Right ventricle myocardium inferior (tissue), 1 donor: ENCODE results near the gene SLC25A48. TPM values are rescaled to one million over a fixed set of nuclear protein-coding genes. Genes with fewer than 3 reads are reported as not detected.
"Not testable (repeated sequence)": the region's sequence is repeated elsewhere in the genome, so short reads cannot be mapped to it uniquely, and the experiment has no call there.

Experiments used
- ATAC-seq: fragments of 200-7000 bp; cut with Tn5 transposase; one replicate; pipeline ENCODE4 v1.9.1; 2020; ENCODE audit warnings: mild to moderate bottlenecking, moderate library complexity
- DNase-seq: peaks from one replicate; pipeline ENCODE4 v3.0.0; 2021; ENCODE audit errors: missing footprints
- intact Hi-C: fragments of 100-400 bp; cut with DNase I; formaldehyde crosslinking; loops from one replicate; pipeline ENCODE4 v1.11.0; 2022
- total RNA-seq: library from RNA; stranded (reverse); fragmentation: NEBNext Ultra II Directional; extraction: Animal tissue kit (Norgen Biotek cat#: 25700); gene quantifications from one replicate; pipeline ENCODE4 v1.2.1, GENCODE V29; 2021
- donor health status: DM: no; HTN: yes; CAD: no; lungs with severe emphysema.

Gene SLC25A48
- total RNA-seq, 1 donor from 2014 or later, result not detected

DNA sequence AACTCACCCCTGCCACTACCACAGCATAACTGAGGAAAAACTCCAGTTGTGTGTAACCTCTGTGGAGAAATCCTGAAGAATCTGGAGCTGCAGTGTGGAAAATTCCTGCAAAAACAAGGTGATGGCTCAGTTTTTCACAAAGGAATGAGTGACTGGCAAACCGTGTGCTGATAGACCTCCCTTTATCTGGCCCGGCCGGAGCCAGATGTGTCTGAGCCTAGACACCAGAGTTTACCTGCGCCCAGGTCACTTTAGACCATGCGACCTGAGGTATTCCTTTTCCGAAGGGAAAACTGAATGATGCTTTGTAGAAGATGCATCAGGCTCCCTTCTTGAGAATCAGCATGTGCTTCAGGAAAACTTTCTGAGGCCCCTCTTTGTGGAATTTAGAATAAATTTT lies 16.2 kb downstream of the SLC25A48 start:
- intact Hi-C loops, result no loop called here
- ATAC-seq, result no peak
- no peak for DNase-seq

DNA sequence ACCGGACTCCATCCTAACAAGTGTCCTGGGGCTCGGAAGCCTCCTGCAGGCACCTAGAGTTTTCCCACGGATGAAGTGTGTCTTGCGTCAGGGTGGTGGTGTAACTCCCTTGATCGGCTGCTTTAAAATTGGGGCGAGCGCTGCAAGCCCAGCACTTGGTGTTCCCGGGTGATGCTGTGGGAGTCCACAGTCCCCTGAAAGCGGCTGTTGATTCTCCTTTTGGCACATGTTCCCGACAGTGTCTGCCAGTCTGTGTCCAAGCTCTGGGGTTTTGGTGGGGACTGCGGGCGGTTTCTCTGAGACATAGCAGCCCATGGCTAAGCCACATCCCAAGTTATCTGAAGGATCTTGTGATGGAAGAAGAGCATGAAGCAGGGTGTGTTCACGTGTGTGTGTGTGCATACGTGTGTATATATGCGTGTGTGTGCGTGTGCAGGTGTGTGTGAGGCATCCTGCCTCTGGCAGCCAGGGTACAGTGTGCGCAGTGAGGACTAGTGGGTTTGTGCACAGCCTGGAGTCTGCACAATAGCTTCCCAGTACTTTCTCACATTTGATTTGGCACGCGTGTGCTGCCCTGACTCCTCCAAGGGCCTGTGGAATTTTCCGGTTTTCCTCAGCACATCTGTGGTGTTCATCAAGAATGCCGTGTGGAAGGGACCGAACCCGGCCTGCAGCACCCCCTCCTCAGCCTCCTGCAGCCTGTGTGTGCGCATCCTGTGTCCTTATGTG lies 16.9 kb downstream of the SLC25A48 start:
- ATAC-seq (no peak), DNase-seq (no peak)
- intact Hi-C loops, result no loop called here

DNA sequence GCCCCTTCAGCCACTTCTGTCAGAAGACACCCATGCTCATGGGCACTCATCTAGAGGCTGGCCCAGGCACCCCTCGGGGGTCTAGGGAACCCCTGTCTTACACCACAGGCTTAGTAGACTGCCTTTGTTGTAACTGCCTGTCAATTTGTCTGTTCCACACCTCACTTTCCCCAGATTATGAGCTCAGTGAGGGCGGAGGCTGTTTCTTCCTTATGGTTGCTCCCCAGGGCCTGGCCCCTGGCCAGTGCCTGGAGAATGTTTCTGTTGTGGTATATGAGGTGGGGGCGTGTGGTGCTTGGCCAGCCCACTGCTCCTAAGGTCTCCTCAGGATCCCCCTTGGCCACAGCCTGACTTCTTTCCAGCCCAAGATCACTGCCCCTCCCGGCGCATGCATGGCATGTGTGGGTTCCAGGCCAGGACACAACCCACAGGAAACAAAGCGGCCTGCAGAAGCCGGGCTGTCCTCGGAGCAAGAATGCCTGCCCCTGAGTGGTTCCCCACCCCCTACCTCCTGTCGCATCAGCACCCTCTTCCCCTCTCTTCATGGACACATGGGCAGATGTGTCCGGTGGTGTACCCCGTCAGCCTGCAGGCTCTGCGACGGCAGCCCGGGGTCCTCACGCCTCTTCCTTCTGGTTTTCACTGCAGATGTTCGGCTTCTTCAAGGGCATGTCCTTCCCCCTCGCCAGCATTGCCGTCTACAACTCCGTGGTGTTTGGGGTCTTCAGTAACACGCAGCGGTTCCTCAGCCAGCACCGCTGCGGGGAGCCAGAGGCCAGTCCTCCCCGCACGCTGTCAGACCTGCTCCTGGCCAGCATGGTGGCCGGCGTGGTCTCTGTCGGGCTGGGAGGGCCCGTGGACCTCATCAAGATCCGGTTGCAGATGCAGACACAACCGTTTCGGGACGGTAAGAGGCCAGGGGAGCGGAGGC lies 17.7 kb downstream of the SLC25A48 start:
- no peak for ATAC-seq
- intact Hi-C loops, result no loop called here

DNA sequence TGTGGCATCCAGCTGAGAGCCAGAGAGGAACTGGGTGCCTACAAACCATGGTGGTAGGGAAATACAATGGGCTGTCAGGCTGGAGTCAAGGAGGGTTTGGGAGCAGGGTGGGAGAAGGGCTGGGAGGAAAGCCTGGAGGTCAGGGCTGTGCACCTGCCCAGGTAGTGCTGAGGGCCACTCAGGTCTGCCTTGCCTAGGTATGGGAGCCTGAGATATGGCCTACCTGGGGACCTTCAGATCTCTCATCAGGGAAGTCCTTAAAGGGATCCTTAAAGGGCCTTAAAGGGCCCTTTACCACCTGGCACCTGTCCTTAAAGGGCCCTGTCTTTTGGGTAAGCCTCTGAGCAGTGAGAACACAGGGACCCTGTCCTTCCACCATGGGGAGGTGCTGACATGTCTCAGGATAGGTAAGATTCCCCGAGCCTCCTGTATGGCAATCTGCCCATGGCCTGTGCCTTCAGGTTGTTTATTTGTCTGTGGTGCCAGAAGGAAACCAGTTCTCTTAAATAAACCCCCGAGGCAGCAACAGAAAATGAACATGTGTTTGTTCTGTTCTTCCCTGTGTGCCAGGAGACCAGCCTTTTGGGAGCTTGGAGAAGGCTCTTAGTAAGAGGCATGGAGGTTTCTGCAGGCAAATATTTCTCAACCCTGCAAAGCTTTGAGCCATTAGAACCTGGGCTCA lies 23.3 kb downstream of the SLC25A48 start:
- DNase-seq, result peak; percentile 26

More for the DNA sequence above, 17.7 kb downstream of the SLC25A48 start:
- peak; percentile 51 for DNase-seq

GRCh38 chr5:135859186-135859585 lies 24.7 kb downstream of the SLC25A48 start:
- intact Hi-C loops, ATAC-seq: not testable (repeated sequence)

More for the DNA sequence above, 23.3 kb downstream of the SLC25A48 start:
- intact Hi-C loops, result no loop called here
- ATAC-seq, result no peak

GRCh38 chr5:135859641-135860040 lies 25.2 kb downstream of the SLC25A48 start:
- DNase-seq (no peak), ATAC-seq (no peak)
- intact Hi-C loops, result no loop called here

More at GRCh38 chr5:135859186-135859585, 24.7 kb downstream of the SLC25A48 start:
- not testable (repeated sequence) for DNase-seq

DNA sequence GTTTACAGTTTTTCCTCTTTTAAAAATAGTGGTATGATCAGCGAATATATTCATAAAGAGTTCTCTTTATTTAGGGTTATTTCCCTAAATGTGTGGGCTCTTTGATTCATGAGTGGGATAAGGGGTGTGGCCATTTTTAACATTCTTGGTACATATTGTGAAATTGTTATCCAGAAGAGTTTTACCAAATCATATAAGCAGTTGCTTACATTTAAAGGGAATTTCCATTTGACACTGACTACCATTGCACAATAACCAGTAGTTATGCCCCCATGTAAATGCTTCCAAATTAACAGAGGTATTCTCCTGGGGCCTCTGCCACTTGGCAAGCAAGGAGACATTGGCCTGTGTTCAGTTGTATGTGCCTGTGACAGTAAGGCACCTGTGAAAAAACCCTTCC lies 27.2 kb downstream of the SLC25A48 start:
- ATAC-seq (peak; percentile 12), DNase-seq (no peak)
- intact Hi-C loops, result no loop called here

DNA sequence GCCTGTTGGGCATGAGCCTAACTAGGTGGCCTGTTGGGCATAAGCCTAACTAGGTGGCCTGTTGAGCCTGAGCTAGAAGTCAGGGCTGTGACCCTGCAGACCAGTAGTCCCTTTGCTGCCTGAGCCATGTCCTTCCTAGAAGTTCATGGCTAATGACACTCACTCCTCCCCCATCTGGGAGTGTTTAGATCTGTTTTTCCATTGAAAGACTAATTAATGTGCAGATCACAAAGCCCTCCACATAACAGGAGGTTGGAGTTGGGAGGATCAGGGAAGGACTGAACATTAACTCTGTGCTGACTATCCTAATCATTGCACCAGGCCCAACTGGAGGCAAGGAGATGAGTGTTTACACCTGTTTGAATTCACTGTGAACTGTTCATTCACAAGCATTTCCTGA lies 27.6 kb downstream of the SLC25A48 start:
- ATAC-seq (peak; percentile 10), DNase-seq (peak; percentile 4)
- intact Hi-C loops, result no loop called here

DNA sequence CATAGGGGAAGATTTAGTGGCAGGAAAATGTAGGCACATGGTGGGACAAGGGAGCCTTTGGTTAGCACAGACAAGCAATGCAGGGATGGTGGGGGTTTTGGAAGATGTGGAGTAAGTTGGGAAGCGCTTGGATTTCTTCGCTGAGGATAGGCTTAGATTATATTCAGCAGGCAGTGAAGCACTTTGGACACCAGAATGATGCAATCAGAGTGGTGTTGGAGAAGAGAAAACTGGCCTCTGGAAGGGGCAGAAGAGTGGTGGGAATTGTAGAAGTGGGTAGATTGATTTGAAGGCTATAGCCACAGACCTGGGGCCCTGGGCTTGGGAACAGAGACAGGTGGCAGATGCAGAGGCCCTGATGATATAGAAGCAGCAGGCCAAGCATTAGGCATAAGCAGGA lies 28.3 kb downstream of the SLC25A48 start:
- intact Hi-C loops, result no loop called here
- ATAC-seq, result no peak

GRCh38 chr5:135864503-135865435 lies 30.3 kb downstream of the SLC25A48 start:
- peak; percentile 70 for ATAC-seq
- peak; percentile 61 for DNase-seq
- intact Hi-C loops, result no loop called here

More for the DNA sequence above, 28.3 kb downstream of the SLC25A48 start:
- DNase-seq, result peak; percentile 5

- no peak for ATAC-seq
These were observed 31.6 kb downstream of the SLC25A48 start for GRCh38 chr5:135866016-135866415.

GRCh38 chr5:135867599-135867998 lies 33.1 kb downstream of the SLC25A48 start:
- no peak for ATAC-seq
- DNase-seq, result no peak

More at GRCh38 chr5:135866016-135866415, 31.6 kb downstream of the SLC25A48 start:
- DNase-seq, result peak; percentile 17
- intact Hi-C loops, result no loop called here

DNA sequence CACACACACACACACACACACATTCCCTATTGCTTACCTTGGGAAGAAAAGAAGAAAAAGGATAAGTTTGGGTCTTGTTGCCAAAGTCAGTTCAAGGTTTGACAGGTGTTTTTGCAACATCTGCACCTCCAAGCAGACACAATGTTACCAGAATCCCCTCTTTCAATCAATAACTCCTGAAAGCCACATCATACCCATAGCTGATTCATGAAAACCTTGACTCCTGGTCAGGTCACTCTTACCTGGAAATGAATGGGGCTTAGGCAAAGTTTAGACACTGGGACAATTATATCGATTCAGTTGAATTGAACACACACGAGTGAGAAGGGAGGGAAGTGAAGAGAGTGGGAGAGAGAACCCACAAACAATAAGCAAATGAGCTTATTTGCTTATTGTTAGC lies 34.2 kb downstream of the SLC25A48 start:
- no peak for DNase-seq
- no peak for ATAC-seq
- intact Hi-C loops, result no loop called here

More at GRCh38 chr5:135867599-135867998, 33.1 kb downstream of the SLC25A48 start:
- intact Hi-C loops, result no loop called here

DNA sequence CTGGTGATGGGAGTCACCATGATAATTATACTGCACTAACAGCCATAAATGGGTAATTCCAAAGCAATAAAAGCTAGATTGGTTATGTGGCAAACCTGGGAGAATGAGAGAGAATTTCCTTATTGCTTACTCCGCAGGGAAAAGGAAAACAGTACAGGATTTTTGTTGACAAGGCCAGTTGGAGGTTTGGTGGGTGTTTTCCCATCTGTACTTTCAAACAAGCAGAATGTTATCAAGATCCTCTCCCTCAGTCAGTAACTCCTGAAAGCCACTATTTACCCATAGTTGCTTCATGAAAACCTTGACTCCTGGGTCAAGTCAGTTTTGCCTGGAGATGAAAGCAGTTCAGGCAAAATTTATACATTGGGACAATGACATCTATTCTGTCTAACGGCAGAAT lies 34.8 kb downstream of the SLC25A48 start:
- no peak for ATAC-seq
- intact Hi-C loops, result no loop called here
- no peak for DNase-seq

GRCh38 chr5:135869935-135870334 lies 35.5 kb downstream of the SLC25A48 start:
- no peak for ATAC-seq
- intact Hi-C loops, result no loop called here
- DNase-seq, result no peak

GRCh38 chr5:135871268-135871915 lies 36.9 kb downstream of the SLC25A48 start:
- DNase-seq (peak; percentile 16), ATAC-seq (no peak)
- intact Hi-C loops, result no loop called here

- DNase-seq (no peak), ATAC-seq (no peak)
- intact Hi-C loops, result no loop called here
These were observed 39.4 kb downstream of the SLC25A48 start for GRCh38 chr5:135873831-135874230.

DNA sequence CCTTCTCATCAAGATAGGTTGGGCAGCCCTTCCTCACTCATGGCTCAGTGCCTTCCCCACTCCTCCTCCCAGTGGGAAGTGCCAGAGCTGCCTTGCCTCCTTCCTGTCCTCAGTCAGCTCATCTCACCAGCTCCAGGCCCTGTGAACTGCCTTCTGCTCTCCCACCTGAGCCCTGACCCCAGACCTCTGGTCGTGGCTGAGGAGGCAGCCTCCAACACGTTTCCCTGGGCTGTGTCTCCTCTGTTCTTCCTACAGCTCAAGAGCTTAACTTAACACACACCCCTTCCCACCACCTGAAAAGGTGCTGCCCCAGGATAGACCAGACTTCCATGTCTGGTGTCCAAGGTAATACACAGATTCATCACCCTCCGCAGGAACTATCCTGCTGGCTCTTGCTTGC lies 40.0 kb downstream of the SLC25A48 start:
- ATAC-seq (no peak), DNase-seq (no peak)
- intact Hi-C loops, result no loop called here
